ENCODE measurements around the gene SYT7.

SYT7 gene

DNA sequence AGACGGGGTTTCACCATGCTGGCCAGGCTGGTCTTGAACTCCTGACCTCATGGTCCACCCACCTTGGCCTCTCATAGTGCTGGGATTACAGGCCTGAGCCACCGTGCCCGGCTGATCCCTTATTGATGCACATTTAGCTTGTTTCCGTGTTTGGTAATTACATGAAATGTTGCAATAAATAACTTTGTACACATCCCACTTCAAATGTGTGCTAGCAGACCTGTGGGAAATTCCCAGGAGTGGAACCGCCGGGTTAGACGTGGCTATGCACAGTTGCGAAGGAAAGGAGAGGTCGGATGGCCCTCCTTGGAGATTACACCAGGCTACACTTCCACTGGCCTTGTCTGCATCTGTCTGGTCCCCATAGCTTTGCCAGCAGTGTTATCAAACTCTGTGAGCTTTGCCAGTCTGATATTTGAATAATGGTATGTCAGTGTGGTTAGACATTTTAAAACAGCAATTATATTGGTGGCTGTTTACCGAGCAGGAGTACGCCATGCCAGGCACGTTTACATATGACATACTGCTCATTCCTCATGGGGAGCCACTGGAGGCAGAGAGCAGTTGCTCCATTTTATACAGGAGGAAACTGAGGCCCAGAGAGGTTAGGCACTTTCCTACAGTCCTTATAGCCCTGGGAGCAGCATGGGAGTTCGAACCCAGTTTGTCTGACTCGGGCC is 27.2 kb upstream of the SYT7 start:
- no peak for DNase-seq (ENCODE audit: low read depth)

DNA sequence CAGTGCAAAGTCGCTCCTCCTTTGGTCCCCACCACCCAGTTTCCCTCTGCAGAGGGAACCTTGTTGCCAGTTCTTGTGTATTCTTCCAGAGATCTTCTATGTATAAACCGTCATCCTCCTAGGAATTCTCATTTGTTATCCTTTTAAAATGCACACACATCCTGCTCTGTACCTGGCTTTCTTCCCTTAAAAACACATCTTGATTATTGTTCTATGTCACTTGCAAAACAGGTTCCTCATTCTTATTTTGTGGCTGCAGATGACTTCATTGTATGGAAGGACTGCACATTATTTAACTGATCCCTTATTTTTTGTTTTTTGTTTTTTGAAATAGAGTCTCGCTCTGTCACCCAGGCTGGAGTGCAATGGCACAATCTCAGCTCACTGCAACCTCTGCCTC is 26.6 kb upstream of the SYT7 start:
- DNase-seq (ENCODE audit: low read depth), result no peak

DNA sequence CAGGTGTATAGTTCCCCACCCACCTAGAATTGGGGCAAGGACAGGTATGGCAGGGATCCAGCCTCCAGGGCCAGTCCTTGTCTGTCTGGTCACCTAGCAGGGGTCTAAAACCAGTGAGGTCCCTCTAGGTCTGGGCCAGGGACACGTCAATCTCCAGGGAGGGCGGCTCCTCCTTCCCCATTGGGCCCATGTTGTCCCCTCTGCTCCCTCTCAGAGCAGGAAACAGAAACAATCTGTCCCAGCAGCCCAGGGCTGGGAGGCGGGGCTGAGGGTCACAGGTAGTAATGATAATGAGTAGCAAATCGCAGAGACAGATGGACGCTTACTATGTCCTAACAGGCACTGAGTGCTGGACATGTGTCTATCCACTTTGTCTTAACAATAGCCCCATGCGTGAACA is 22.8 kb upstream of the SYT7 start:
- no peak for DNase-seq (ENCODE audit: low read depth)

DNA sequence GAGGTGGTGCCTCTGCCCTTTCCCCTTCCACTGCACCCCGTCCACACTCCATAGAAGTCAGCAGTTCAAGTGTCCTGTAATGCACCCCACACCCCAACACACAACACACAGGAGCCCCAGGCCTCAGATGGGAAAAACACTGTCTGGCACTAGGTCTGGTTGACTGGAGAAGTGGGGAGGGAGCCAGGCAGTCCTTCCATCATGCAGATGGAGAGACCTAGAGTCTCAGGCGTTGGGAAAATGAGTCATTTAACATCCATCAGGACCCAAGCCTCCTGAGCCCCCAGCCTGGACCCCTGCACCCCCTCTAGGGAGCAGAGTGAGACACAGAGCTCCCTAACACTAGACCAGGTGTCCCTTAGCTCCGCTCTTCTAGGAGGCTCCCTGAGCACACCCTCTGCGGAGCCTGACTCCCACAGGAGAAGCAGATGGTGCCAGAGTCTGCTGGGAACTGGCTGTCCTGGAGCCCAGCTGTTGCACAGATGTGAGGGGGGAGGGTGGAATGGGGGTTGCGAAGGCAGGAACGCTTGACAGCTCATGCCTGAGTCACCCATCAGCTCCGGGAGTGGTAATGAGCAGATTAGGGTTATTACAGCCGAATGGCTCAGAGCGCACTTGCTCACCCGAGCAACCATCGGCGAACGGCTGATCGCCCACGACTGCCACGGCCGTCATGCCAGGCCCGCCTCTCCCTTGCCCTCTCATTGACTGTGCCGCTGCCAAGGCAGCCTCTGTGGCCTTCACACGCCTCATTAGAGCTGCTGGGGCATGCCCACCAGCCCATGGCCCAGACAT is 22.1 kb upstream of the SYT7 start:
- DNase-seq (ENCODE audit: low read depth), result peak; percentile 76

DNA sequence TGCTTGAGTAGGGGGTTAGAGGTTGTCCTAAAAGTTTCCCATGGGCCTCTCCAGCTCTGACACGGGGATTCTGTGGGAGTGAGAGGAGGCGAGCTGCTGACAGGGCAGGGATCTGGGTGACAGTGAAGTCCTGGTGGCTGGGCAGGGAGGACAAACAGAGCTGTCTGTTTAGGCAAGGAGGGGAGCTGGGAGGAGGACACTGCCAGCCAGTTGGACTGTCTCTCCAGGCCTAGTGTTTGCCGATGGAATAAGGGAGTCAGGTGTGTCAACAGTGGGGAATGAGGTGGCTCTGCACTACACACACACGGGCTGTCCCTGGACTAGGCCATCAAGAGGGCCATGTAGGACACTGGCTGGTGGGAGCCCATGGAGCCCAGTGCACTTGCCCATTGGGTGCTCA is 20.6 kb upstream of the SYT7 start:
- DNase-seq (ENCODE audit: low read depth), result no peak

DNA sequence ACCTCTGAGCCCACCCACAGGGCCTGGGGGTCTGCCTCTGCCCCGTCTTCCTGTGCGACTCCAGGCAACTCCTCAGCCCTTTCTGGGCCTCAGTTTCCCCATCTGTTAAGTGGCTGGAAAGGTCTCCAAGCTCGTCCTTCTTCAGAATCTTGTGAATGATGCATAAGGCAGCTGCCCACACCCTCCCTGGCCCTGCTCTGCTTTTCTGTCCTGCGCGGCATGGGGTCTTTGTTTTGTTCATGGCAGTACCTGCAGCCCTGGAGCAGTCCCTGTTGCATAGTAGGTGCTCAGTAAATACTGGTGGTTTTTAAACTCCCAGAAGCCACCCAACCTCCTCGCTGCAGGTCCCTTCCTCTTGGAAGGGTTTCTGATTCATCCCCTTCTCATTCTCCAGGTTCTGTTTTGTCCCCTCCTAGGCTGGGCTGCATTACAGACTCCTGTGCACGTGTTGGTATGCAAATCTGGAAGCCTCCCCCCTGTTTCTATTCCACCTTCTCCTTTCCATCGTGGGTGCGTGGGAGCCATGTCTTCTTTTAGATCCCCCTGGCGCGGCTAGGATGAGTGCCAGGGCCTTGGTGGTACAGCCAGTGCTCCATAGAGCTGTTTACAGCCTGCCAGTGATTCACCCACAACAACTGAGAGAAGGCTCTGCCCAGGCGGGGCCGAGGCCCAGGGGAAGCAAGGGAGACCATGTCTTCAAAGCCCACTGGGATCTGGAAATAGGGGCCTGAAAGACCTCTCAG is 19.3 kb upstream of the SYT7 start:
- no peak for DNase-seq (ENCODE audit: low read depth)

DNA sequence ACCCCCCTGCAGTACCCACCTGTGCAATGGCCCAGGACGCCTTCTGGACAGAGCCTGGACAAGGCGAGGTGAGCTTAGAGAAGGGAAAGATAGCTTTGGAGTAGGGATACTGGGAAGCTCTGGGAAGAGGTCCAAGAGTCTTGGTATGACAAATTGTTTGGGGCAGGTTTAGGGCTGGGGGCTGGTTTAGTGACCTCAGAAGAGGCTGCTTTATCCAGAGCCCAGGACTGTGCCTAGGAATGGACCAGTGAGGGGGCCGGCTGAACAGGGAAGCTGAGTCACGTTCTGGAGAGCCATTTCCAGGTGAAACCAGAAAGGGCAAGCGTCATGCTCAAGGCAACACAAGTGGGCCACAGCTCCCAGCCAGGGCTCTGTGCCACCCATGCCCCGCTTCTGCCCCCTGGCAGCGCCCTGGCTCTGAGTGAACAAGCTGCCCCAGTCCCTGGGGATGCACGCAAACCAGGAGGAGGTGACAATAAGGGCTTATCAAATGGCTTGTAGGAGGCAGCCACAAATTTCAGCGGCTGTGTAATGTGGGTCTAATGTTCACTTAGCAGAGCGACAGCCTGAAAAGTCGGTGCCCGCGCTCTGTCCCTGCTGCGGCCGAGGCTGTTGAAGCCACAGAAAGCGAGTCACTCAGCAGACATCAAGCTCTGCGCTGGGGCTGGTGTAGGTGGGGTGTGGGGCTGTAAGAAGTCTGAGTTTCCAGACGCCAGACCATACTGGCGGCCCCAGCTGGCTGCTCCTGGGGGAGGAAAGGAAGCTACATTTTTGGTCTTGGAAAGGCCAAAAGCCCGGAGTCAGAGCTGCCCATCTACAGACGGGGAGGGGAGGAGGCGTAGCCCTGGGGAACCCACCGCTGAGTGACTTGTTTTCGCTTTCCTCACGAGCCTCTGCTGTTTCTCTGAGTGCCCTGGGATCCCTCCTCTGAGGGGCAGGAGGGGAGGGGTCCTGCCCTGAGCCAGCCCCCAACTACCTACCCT is 18.3 kb upstream of the SYT7 start:
- DNase-seq (ENCODE audit: low read depth), result peak; percentile 12

DNA sequence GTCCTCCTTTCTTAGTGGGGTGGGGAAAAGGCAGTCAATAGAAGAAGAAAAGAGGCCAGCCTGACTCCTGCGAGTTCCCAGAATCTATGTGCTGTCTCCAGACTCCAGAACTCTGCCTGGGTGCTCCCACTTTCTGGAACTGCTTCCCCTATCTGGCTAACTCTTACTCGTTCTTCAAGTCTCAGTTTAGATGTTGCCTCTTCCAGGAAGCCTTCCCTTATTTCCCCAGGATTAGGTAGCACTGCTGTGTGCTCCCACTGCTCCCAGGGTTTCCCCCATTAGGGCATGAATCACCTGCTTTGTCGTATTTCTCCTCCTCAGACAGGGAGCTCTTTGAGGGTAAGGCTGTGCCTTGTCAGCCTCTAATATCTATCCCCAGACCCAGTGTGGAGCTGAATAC is 17.5 kb upstream of the SYT7 start:
- no peak for DNase-seq (ENCODE audit: low read depth)

DNA sequence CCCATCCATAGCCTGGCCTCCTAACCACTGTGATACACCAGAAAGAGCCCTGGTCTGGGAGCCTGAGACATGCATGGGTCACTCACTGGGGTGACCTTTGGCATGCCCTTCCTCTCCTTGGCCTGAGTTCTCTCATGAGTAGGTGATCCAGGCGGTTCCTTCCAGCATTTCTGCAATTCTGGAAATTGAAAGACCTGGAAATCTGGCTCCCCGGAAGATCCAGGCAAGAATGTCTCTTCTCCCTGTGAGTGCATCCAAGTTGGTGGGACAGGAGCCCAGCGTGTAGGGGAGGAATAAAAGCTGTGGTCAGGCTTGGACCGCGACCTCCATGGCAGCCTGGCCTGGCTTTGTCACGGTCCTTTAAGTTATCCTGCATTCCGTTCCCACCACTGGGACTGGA is 16.1 kb upstream of the SYT7 start:
- no peak for DNase-seq (ENCODE audit: low read depth)

DNA sequence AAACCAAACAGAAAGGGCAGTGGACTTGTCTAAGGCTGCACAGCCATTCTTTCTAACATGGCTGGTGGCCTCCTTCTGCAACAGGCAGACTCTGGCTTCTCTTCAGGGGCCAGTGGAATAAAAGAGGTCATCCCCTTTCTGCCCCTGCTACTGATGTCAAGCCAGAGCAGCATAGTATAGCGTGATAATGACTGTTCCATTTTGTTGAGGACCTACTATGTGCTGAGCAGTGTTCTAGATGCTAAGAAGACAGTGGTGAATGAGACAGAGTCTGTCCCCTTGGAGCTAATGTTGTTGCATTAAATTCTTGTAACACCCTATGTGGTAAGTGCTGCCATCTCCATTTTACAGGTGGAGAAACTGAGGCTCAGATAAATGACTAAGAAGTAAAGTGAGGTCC is 15.7 kb upstream of the SYT7 start:
- DNase-seq (ENCODE audit: low read depth), result no peak

DNA sequence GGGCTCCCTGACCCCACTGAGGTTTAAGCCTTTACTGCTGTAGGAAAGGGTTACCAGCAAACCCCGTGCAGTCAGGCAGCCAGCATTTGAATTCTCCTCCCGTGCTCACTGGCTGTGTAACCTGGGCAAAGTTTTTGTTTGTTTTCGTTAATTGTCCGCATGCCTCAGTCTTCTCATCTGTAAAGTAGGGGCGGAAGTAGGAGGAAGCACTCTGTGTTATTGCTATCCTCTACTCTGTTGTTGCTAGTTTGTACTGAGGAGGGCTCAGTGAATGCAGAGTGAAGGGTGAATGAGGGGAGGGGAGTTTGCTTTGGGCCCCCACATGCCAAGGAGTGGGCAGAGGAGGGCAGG is 14.0 kb upstream of the SYT7 start:
- DNase-seq (ENCODE audit: low read depth), result no peak

DNA sequence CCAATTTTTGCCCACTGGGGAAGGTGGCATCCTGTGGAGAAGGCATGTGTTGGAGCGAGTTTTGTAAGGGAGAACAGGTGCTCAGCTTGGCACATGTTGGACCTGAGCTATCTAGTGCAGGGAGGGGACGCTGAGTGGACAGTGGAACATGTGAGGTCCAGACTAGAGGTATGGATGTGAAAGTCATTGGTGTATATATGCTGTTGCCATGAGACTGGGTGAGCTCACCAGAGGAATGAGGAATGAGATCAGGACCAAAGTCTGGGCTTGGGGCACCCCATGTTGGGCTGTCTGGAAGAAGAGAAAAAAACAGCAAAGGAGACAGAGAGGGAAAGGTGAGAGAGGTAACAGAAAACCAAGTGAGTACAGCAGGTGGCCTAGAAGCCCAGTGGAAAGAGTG is 12.3 kb upstream of the SYT7 start:
- DNase-seq (ENCODE audit: low read depth), result no peak

DNA sequence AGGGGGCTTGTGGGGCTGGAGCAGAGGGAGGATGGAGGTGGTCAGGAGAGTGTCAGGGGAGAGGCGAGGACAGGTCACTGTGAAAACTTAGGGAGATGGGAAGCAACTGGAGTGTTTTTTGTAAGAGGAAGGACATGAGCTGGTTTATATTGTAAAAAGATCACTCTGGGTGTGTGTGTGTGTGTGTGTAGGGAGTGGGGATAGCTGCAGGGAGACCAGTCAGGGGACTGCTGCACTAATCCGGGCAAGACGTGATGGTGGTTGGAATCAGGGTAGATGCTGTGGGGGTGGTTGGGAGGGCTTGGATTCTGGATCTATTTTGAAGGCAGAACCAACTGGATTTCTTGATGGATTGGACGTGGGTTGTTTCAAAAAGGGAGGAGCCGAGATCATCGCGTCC is 11.3 kb upstream of the SYT7 start:
- no peak for DNase-seq (ENCODE audit: low read depth)

DNA sequence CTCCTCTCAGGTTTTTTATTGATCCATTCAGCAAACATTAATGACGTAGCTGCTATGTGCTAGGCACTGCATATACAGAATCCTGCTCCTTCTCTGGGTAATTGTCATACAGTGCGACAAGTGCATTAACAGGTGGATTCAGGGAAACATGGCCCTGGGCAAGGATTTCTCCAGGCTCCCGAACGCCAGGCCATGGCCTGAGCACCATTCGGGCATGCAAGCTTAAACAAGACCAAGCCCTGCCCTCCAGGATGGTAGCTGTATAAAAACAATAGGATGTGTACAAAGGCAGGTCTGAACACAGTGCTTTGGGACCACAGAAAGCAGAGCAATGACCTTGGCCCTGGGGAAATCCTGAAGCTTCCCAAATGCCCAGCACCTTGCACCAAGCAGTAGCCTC is 9.1 kb upstream of the SYT7 start:
- no peak for DNase-seq (ENCODE audit: low read depth)

DNA sequence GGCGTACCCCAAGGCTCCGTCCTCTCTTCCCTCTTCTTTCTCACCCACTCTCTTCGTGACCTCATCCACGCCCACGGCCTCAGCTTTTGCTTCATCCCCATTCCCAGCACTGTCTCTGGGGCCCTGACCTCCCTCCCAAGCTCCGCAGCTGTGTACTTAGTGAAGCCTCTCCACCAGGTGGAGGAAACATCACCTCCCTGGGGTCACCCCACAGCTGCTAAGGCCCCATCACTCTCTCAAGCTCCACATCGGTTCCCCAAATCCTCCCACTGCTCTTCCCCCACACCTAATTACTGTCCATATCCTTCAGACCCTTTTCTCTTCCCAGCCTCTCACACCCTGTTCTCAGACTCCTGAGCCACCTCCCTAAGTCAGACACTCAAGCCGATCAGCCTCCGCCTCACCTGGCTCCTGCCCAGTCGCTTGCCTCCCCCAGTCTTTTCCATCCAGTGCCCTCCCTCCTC is 7.9 kb upstream of the SYT7 start:
- no peak for DNase-seq (ENCODE audit: low read depth)

DNA sequence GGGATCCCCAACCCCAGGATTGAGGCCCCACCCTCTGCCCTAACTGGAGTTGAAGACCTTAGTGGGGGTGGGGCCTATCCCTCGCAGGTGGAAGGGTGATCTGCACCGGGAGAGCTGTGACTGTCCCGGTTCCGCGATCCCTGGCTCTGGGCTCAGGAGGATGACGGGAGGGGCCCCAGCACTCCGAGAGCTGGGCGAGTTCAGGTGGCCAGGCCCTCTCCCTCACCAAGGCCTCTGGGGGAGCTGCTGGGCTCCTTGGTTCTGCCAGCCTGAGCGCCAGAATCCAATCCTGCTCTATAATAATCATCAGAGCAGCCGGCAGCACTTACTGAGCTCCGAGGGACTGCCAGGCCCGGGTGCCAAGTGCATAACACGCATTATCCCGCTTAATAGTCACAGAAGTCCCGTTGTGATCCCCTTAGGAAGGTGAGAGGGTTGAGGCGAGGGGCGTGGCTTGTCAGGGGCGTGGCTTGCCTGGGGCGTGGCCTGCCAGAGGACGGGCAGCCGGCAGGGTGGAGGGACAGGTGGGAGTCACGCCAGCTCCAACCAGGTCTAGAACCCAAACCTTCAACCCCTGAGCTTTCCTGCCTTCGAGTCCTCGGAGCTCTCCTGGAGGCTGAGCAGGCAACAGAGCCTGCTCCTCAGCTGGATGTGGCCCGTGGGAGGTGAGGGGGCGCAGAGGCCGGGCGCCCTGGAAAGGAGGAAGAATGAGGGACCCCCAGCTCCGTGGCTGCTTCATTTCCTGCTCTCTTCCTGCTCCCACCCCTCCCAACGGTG is 7.3 kb upstream of the SYT7 start:
- DNase-seq (ENCODE audit: low read depth), result no peak

DNA sequence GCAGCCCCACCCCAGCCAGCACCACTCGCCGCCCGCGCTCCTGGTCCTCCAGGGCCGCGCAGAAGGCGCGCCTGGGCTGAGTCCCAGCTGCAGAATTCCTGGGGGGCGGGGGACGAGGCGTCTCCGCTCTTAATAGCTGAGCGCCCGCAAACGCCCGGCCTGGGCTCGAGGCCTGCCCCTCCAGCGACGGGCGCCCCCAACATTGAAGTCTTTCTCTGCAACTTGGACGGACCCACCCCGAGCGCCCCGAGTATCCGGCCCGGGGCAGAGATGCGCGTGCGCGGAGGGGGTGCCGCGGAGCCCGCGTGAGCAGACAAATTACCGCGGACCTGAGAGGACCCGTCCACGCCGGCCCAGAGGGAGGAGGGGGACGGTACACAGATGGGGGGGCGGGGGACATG is 6.7 kb upstream of the SYT7 start:
- DNase-seq (ENCODE audit: low read depth), result peak; percentile 33

DNA sequence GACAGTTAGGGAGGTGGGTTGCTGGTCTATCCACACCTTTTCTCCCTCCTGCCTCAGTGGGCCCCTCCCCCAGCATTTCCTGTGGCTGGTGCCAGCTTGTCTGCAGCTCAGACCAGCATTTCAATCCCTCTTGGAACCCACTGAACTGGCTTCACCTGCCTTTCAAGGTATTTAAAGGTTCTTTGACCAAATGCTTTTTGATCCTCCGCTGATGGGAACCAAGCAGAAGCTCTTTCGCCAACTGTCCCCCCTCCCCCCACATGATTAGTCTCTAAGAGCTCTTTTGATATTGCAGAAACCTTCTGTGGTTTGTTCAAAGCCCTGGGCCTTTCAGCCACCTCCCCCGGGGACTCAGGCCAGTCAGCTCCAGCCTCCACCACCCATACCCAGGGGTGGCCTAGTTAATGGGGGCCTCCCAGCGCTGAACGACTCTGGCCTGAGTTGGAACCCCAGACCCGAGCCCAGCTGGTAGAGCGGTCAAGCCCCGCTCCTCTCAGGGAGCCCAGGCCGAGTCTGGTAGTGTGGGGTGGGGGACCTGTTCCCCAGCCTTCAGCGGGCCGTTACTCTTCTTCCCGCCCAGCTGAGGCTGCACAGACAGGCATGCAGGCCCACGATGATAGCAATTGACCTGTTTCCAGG is 6.0 kb upstream of the SYT7 start:
- no peak for DNase-seq (ENCODE audit: low read depth)

DNA sequence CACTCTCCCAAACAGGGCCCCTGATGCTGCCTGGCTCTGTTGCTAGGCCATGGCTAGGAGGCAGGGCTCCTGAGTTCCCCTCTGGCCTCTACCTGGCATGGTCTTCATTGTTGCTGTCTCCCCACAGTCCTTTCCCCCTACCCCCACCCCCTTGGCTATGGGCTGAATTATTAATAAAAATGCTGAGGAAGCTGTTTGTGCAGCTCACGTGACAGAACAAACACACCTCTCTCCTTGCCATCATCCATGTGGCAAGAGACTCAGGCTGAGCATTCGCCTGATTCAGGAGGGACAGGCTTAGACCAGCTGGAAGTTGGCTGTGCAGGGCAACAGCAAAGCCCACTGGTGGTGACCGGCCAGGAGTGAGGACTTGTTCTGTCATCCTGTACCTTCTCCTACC is 4.2 kb upstream of the SYT7 start:
- no peak for DNase-seq (ENCODE audit: low read depth)

DNA sequence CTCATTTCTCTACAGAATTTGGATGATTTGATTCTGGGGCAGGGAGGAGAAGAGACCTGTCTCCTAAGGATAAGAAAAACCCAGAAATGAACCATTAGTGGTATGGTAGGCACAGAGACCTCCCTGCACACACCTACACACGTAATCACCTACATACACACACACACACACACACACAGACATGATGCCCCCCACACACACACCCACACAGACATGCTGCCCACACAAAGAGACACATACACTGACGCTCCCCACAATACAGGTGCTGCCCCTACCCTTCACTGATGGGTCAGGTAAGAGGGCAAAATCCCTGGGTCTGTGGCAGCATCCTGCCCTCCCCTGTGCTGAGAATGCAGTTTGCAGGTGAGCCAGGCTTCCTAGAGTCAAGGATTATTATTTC is 1.1 kb upstream of the SYT7 start:
- DNase-seq (ENCODE audit: low read depth), result no peak
